ENCODE data around the gene TMEM143. TPM values are rescaled to one million over a fixed set of nuclear protein-coding genes. Genes with fewer than 3 reads are reported as not detected.
"Not testable (repeated sequence)": the region's sequence is repeated elsewhere in the genome, so short reads cannot be mapped to it uniquely, and the experiment has no call there.

TMEM143 gene
- total and polyA plus RNA-seq, 2 of the 8 experiments (the other 6 are each of a cell fraction or from before 2014, with no cell fraction given), result 14.2 to 19.1 TPM

- 89% methylated on average over 9 of the region's 9 CpGs; no CpG with 5 or more reads in 1 of the 2 experiments for WGBS, 2 experiments (ENCODE audit: extremely low coverage in 1 of 2, insufficient coverage in 1 of 2, insufficient read length in 1 of 2, insufficient replicate concordance in 2 of 2, low coverage in 1 of 2, low lambda C conversion rate in 2 of 2, missing lambda C conversion rate in 1 of 2)
- H3K4me2 ChIP-seq (ENCODE audit: insufficient read depth in 1 of 2, low read depth in 2 of 2, low read length in 2 of 2); H4K20me1 ChIP-seq (replicated peaks in 1 of 2; ENCODE audit: control insufficient read depth in 1 of 2, insufficient read depth in 2 of 2, low read length in 2 of 2); H2BK120ac ChIP-seq (replicated peaks; ENCODE audit: low read depth, low read length); DNase-seq (ENCODE audit: low read depth in 1 of 2, low spot score in 2 of 2); H2BK15ac ChIP-seq (ENCODE audit: low read length); H4K5ac ChIP-seq (ENCODE audit: insufficient read length, low read depth, low read length); H2BK20ac ChIP-seq (ENCODE audit: low read length); H3K9ac ChIP-seq (replicated peaks in 1 of 4; ENCODE audit: extremely low read depth in 1 of 4, low read depth in 3 of 4, low read length in 3 of 4); H3K14ac ChIP-seq (ENCODE audit: insufficient read length); H3K79me2 ChIP-seq (ENCODE audit: control insufficient read depth in 1 of 2, insufficient read depth in 2 of 2, low read length in 2 of 2); H4K91ac ChIP-seq (replicated peaks; ENCODE audit: insufficient read length, low read length); H3K56ac ChIP-seq (replicated peaks; ENCODE audit: insufficient read length, low read depth, low read length); H3K36me3 ChIP-seq (ENCODE audit: control insufficient read depth in 2 of 4, insufficient read depth in 4 of 4, low read length in 3 of 4); H2BK12ac ChIP-seq (ENCODE audit: low read depth, low read length); H3K27ac ChIP-seq (ENCODE audit: low read depth, low read length); H3K23me2 ChIP-seq (ENCODE audit: low read depth, low read length); H3K4ac ChIP-seq (replicated peaks; ENCODE audit: insufficient read length, low read depth, low read length); H4K8ac ChIP-seq (ENCODE audit: extremely low read depth, insufficient read depth, low read length); H3K9me3 ChIP-seq (ENCODE audit: insufficient read depth in 2 of 2, low read depth in 1 of 2, low read length in 1 of 2); H2AFZ ChIP-seq (ENCODE audit: low read length); H3K79me1 ChIP-seq (ENCODE audit: low read depth, low read length); H3K27me3 ChIP-seq (replicated peaks in 1 of 4; ENCODE audit: control insufficient read depth in 3 of 4, extremely low read depth in 1 of 4, insufficient read depth in 3 of 4, low read length in 3 of 4); H3K18ac ChIP-seq (ENCODE audit: extremely low read depth, low read length); H2BK5ac ChIP-seq (ENCODE audit: low read depth, low read length); H2AK5ac ChIP-seq (ENCODE audit: low read depth, low read length); H3K23ac ChIP-seq (ENCODE audit: insufficient read length); FAIRE-seq; H3K4me3 ChIP-seq (ENCODE audit: extremely low read depth in 1 of 4, insufficient read depth in 2 of 4, low read depth in 3 of 4, low read length in 4 of 4): not testable (repeated sequence)
- ChIA-PET POLR2A (ENCODE audit: partially characterized antibody) (interaction anchor here (1.4 to 8.1 kb wide), 3 partner anchors 16 to 28 kb away, joined by 3 to 35 read pairs (median 4); no protein-coding TSS in a partner anchor), CTCF (ENCODE audit: partially characterized antibody) (interaction anchor here (0.6 to 5.0 kb wide), 11 partner anchors 9 to 109 kb away, joined by 3 to 60 read pairs (median 5); partner anchors contain the start of gene KDELR1)
- peaks cover 0 to 17% (median 8%) of the 10 kb centered on the region in 4 experiments; a peak in 5 of 7 replicates for H3K4me1 ChIP-seq (replicated peaks in 1 of 4; ENCODE audit: control insufficient read depth in 3 of 4, insufficient read depth in 4 of 4, low read length in 3 of 4)
Measured at GRCh38 chr19:48317708-48317960, 46.1 kb downstream of the TMEM143 start.
